ENCODE measurements around the gene PLD5. TPM values are rescaled to one million over a fixed set of nuclear protein-coding genes. Genes with fewer than 3 reads are reported as not detected.
"Not testable (repeated sequence)": the region's sequence is repeated elsewhere in the genome, so short reads cannot be mapped to it uniquely, and the experiment has no call there.

PLD5 gene
- total RNA-seq, 1 donor from 2014 or later, result 1.0 TPM

DNA sequence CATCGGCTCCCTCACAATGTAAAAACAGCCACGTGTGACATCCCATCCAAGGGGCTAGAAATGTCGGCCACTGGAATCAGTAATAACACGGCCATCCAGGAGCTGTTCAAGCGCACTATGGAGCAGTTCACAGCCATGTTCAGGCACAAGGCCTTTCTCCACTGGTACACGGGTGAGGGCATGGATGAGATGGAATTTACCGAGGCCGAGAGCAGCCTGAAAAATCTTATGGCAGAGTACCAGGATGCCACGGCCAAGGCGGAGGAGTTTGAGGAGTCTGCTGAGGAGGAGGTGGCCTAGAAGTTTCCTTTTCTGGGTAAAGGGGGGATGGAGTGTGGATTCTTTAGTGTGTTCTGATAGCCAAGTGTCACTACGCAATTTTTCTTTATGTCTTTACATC is 464.5 kb downstream of the PLD5 start:
- no peaks in the 10 kb centered on the region for H3K9me3 Mint-ChIP-seq (ENCODE audit: low read depth)
- no peak for DNase-seq (ENCODE audit: low spot score, unreplicated experiment)
- no peaks in the 10 kb centered on the region for H3K36me3 Mint-ChIP-seq (ENCODE audit: insufficient read depth)
- H3K27me3 Mint-ChIP-seq, result no peaks in the 10 kb centered on the region
- H3K27ac Mint-ChIP-seq, result no peak overlapping the region
- H3K4me1 Mint-ChIP-seq (ENCODE audit: low read depth), result peaks cover 7% of the 10 kb centered on the region
- no peak overlapping the region for H3K4me3 Mint-ChIP-seq (ENCODE audit: low read depth)
- TF ChIP-seq, protein P1, sequence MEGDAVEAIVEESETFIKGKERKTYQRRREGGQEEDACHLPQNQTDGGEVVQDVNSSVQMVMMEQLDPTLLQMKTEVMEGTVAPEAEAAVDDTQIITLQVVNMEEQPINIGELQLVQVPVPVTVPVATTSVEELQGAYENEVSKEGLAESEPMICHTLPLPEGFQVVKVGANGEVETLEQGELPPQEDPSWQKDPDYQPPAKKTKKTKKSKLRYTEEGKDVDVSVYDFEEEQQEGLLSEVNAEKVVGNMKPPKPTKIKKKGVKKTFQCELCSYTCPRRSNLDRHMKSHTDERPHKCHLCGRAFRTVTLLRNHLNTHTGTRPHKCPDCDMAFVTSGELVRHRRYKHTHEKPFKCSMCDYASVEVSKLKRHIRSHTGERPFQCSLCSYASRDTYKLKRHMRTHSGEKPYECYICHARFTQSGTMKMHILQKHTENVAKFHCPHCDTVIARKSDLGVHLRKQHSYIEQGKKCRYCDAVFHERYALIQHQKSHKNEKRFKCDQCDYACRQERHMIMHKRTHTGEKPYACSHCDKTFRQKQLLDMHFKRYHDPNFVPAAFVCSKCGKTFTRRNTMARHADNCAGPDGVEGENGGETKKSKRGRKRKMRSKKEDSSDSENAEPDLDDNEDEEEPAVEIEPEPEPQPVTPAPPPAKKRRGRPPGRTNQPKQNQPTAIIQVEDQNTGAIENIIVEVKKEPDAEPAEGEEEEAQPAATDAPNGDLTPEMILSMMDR (IDR thresholded peaks at IDR 0.05; ENCODE audit: unreplicated experiment), result no peak

DNA sequence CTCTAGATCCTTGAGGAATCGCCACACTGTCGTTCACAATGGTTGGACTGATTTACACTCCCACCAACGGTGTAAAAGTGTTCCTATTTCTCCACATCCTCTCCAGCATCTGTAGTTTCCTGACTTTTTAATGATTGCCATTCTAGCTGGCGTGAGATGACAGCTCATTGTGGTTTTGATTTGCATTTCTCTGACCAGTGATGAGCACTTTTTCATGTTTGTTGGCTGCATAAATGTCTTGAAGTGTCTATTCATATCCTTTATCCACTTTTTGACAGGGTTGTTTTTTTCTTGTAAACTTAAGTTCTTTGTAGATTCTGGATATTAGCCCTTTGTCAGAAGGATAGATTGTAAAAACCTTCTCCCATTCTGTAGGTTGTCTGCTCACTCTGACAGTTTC is 465.9 kb downstream of the PLD5 start:
- not testable (repeated sequence) for H3K27ac Mint-ChIP-seq; H3K4me3 Mint-ChIP-seq (ENCODE audit: low read depth); H3K36me3 Mint-ChIP-seq (ENCODE audit: insufficient read depth); H3K9me3 Mint-ChIP-seq (ENCODE audit: low read depth); DNase-seq (ENCODE audit: low spot score, unreplicated experiment); H3K27me3 Mint-ChIP-seq; H3K4me1 Mint-ChIP-seq (ENCODE audit: low read depth)

DNA sequence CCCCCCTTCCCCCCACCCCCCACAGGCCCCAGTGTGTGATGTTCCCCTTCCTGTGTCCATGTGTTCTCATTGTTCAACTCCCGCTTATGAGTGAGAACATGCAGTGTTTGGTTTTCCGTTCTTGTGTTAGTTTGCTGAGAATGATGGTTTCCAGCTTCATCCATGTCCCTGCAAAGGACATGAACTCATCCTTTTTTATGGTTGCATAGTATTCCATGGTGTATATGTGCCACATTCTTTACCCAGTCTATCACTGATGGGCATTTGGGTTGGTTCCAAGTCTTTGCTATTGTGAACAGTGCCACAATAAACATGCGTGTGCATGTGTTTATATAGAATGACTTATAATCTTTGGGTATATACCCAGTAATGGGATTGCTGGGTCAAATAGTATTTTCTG is 466.3 kb downstream of the PLD5 start:
- H3K36me3 Mint-ChIP-seq (ENCODE audit: insufficient read depth); H3K4me1 Mint-ChIP-seq (ENCODE audit: low read depth); H3K9me3 Mint-ChIP-seq (ENCODE audit: low read depth); H3K4me3 Mint-ChIP-seq (ENCODE audit: low read depth); DNase-seq (ENCODE audit: low spot score, unreplicated experiment); H3K27ac Mint-ChIP-seq; H3K27me3 Mint-ChIP-seq: not testable (repeated sequence)

DNA sequence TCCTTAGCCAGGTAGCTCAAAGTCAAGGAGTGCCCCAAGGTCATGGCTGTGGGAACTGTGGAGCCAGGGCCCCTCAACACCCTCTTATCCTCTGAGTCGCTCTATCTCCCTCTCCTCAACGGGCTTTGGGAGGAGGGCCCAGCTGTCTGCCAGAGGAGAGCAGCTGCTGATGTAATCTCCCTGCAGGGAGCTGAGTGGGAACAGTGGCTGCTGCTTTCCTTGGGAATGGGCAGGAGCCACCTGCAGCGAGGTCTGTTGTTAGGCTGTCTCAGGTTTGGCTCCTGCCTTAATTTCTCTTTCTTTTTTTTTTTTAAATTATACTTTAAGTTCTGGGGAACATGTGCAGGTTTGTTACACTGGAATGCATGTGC is 466.8 kb downstream of the PLD5 start:
- Mint-ChIP-seq H3K9me3 (ENCODE audit: low read depth) (no peaks in the 10 kb centered on the region), H3K36me3 (ENCODE audit: insufficient read depth) (no peaks in the 10 kb centered on the region), H3K4me3 (ENCODE audit: low read depth) (no peak overlapping the region), H3K27me3 (no peaks in the 10 kb centered on the region), H3K27ac (no peak overlapping the region), H3K4me1 (ENCODE audit: low read depth) (peaks cover 7% of the 10 kb centered on the region)
- TF ChIP-seq, protein P1 (IDR thresholded peaks at IDR 0.05; ENCODE audit: unreplicated experiment), result no peak
- no peak for DNase-seq (ENCODE audit: low spot score, unreplicated experiment)

DNA sequence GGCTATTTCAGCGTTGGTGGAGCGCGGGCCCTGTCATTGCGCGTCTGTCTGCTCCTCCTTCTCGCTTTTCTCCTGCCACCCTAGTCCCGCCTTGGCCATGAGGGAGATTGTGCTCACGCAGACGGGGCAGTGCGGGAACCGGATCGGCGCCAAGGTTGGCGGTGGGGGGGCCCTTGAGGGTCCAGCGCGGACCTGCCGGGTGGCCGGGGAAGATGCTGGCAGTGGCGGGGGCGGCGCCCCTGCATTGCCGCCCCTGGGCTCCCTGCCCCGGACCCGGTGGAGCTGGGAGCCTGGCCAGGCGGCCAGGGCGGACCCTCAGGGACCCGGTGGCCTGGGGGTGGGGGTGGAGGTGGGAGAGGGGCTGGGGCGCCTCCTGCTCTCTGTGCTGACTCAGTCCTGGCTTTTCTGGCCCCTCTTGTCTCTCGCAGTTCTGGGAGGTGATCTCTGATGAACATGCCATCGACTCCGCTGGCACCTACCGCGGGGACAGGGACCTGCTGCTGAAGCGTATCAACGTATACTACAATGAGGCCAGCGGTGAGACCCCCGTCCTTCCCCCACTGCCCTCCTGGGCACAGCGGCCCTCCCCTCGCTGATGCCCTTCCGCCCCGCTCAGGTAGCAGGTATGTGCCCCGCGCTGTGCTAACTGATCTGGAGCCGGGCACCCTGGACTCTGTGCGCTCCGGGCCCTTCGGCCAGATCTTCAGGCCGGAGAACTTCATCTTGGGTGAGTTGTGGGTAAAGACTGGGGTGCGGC is 467.3 kb downstream of the PLD5 start:
- no peak for DNase-seq (ENCODE audit: low spot score, unreplicated experiment)
- peaks cover 7% of the 10 kb centered on the region for H3K4me1 Mint-ChIP-seq (ENCODE audit: low read depth)
- no peak overlapping the region for H3K4me3 Mint-ChIP-seq (ENCODE audit: low read depth)
- TF ChIP-seq, protein P1 (IDR thresholded peaks at IDR 0.05; ENCODE audit: unreplicated experiment), result no peak
- no peak overlapping the region for H3K27ac Mint-ChIP-seq
- peaks cover 3% of the 10 kb centered on the region for H3K9me3 Mint-ChIP-seq (ENCODE audit: low read depth)
- no peaks in the 10 kb centered on the region for H3K36me3 Mint-ChIP-seq (ENCODE audit: insufficient read depth)
- H3K27me3 Mint-ChIP-seq, result no peaks in the 10 kb centered on the region

DNA sequence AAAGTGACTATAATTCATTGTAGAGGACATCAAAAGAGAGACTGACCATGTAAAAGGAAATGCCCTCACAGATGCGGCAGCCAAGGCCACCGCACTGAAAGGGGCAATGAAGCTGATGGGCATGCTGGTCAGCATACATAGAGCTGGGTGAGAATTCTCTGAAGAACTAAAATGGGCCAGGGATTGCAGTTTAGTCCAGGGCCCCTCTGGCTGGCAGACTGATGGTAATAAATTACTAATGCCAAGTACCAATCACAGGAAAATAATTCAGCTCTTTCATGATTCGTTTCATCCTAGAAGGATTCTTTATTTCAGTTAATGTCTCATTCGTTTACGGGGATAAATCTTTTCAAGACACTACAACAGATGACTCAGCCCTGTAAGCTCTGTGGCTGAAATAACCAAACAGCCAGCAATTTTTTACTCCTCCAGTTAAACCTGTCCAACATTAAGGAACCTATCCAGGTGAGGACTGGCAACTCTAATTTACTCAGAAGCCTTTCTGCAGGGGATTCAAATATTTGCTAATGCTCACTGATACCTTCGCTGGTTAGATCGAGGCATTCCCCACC is 468.7 kb downstream of the PLD5 start:
- no peak overlapping the region for H3K4me3 Mint-ChIP-seq (ENCODE audit: low read depth)
- DNase-seq (ENCODE audit: low spot score, unreplicated experiment), result no peak
- peaks cover 7% of the 10 kb centered on the region for H3K4me1 Mint-ChIP-seq (ENCODE audit: low read depth)
- H3K9me3 Mint-ChIP-seq (ENCODE audit: low read depth), result peaks cover 6% of the 10 kb centered on the region
- TF ChIP-seq, protein P1 (IDR thresholded peaks at IDR 0.05; ENCODE audit: unreplicated experiment), result no peak
- no peaks in the 10 kb centered on the region for H3K27me3 Mint-ChIP-seq
- H3K36me3 Mint-ChIP-seq (ENCODE audit: insufficient read depth), result no peaks in the 10 kb centered on the region
- H3K27ac Mint-ChIP-seq, result no peak overlapping the region

All from progenitor cell of endocrine pancreas (in vitro differentiated cells).